ENCODE results near the gene PPID. TPM values are rescaled to one million over a fixed set of nuclear protein-coding genes. Genes with fewer than 3 reads are reported as not detected.
"Not testable (repeated sequence)": the region's sequence is repeated elsewhere in the genome, so short reads cannot be mapped to it uniquely, and the experiment has no call there.

The PPID gene
- total RNA-seq, 1 donor from 2014 or later, result 27.8 TPM

DNA sequence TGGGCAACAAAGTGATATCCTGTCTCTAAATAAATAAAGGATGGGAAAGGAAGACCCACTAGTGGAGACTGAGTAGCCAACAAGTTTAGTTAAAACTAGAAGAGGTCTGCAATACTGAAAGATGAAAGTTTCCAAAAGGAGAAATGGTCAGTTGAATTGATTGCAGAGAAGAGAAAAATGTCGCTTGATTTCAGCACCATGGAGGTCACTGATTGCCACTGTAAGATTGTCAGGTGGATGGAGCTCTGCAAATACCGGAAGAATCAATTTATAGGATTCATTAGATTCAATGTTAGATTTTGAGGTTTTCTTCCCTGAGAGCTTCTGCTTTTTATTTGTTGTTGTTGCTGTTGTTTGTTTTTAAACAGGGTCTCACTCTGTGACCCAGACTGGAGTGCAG lies 40.3 kb upstream of the PPID start:
- DNase-seq (ENCODE audit: low read depth), result no peak
- H3K79me2 ChIP-seq (ENCODE audit: insufficient read depth, low read length), result no peaks in the 10 kb centered on the region
- no peak overlapping the region for H3K4me3 ChIP-seq (ENCODE audit: insufficient read depth, low read depth, low read length)
- no peak overlapping the region for H3K9ac ChIP-seq (ENCODE audit: low read length)
- H3K36me3 ChIP-seq (ENCODE audit: insufficient read depth, low read length), result no peaks in the 10 kb centered on the region
- FAIRE-seq, result no peak
- TF ChIP-seq EZH2 (IDR thresholded peaks at IDR 0.05; ENCODE audit: insufficient read depth, low read length), result no peak
- TF ChIP-seq, protein P1, sequence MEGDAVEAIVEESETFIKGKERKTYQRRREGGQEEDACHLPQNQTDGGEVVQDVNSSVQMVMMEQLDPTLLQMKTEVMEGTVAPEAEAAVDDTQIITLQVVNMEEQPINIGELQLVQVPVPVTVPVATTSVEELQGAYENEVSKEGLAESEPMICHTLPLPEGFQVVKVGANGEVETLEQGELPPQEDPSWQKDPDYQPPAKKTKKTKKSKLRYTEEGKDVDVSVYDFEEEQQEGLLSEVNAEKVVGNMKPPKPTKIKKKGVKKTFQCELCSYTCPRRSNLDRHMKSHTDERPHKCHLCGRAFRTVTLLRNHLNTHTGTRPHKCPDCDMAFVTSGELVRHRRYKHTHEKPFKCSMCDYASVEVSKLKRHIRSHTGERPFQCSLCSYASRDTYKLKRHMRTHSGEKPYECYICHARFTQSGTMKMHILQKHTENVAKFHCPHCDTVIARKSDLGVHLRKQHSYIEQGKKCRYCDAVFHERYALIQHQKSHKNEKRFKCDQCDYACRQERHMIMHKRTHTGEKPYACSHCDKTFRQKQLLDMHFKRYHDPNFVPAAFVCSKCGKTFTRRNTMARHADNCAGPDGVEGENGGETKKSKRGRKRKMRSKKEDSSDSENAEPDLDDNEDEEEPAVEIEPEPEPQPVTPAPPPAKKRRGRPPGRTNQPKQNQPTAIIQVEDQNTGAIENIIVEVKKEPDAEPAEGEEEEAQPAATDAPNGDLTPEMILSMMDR (IDR thresholded peaks at IDR 0.05; ENCODE audit: insufficient read depth, low read depth, low read length), result no peak
- no peak overlapping the region for H3K4me2 ChIP-seq (ENCODE audit: low read length)
- no peak overlapping the region for H2AFZ ChIP-seq (ENCODE audit: low read depth, low read length)
- no peaks in the 10 kb centered on the region for H4K20me1 ChIP-seq (ENCODE audit: insufficient read depth, low read length)
- Mint-ChIP-seq H3K27ac (ENCODE audit: unreplicated experiment) (no peak overlapping the region), H3K36me3 (ENCODE audit: low read depth, unreplicated experiment) (no peaks in the 10 kb centered on the region), H3K27me3 (ENCODE audit: low read depth, unreplicated experiment) (no peaks in the 10 kb centered on the region), H3K4me1 (ENCODE audit: low read depth, unreplicated experiment) (no peaks in the 10 kb centered on the region), H3K4me3 (ENCODE audit: unreplicated experiment) (no peak overlapping the region), H3K9me3 (ENCODE audit: unreplicated experiment) (peaks cover 2% of the 10 kb centered on the region)
- no peaks in the 10 kb centered on the region for H3K27me3 ChIP-seq (ENCODE audit: insufficient read depth, low read length)
- H3K4me1 ChIP-seq (ENCODE audit: insufficient read depth, low read length), result peaks cover 2% of the 10 kb centered on the region
- H3K27ac ChIP-seq (ENCODE audit: low read depth, low read length), result no peak overlapping the region
- H3K9me3 ChIP-seq (ENCODE audit: insufficient read depth, low read depth, low read length), result no peaks in the 10 kb centered on the region

DNA sequence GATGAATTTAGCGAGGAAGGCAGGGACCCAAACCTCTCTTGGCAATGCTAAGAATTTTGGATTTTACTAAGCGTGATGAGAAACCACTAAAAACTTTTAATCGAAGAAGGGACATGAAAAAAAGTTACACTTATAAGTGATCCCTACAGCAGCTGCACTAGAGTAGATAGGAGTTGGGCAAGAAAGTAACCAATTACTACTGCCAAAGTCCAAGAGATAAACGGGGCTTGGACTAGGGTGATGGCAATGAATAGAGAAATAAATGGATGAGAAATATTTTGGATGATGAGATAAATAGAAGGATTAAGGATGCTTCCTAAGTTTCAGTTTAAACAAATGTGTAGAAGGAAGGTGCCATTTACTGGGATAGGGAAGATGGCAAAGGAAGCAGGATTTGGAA lies 39.4 kb upstream of the PPID start:
- Histone ChIP-seq H3K27ac (ENCODE audit: low read depth, low read length) (no peak overlapping the region), H3K4me3 (ENCODE audit: insufficient read depth, low read depth, low read length) (no peak overlapping the region), H3K36me3 (ENCODE audit: insufficient read depth, low read length) (no peaks in the 10 kb centered on the region), H3K9ac (ENCODE audit: low read length) (no peak overlapping the region), H4K20me1 (ENCODE audit: insufficient read depth, low read length) (no peaks in the 10 kb centered on the region), H3K79me2 (ENCODE audit: insufficient read depth, low read length) (no peaks in the 10 kb centered on the region), H2AFZ (ENCODE audit: low read depth, low read length) (no peak overlapping the region), H3K4me1 (ENCODE audit: insufficient read depth, low read length) (peaks cover 2% of the 10 kb centered on the region), H3K9me3 (ENCODE audit: insufficient read depth, low read depth, low read length) (no peaks in the 10 kb centered on the region), H3K4me2 (ENCODE audit: low read length) (no peak overlapping the region), H3K27me3 (ENCODE audit: insufficient read depth, low read length) (no peaks in the 10 kb centered on the region)
- DNase-seq (ENCODE audit: low read depth), result no peak
- FAIRE-seq, result no peak
- Mint-ChIP-seq H3K4me1 (ENCODE audit: low read depth, unreplicated experiment) (no peaks in the 10 kb centered on the region), H3K9me3 (ENCODE audit: unreplicated experiment) (peaks cover 3% of the 10 kb centered on the region), H3K4me3 (ENCODE audit: unreplicated experiment) (no peak overlapping the region), H3K36me3 (ENCODE audit: low read depth, unreplicated experiment) (no peaks in the 10 kb centered on the region), H3K27ac (ENCODE audit: unreplicated experiment) (no peak overlapping the region), H3K27me3 (ENCODE audit: low read depth, unreplicated experiment) (no peaks in the 10 kb centered on the region)
- no peak for TF ChIP-seq EZH2 (IDR thresholded peaks at IDR 0.05; ENCODE audit: insufficient read depth, low read length)
- TF ChIP-seq, protein P1 (IDR thresholded peaks at IDR 0.05; ENCODE audit: insufficient read depth, low read depth, low read length), result no peak

DNA sequence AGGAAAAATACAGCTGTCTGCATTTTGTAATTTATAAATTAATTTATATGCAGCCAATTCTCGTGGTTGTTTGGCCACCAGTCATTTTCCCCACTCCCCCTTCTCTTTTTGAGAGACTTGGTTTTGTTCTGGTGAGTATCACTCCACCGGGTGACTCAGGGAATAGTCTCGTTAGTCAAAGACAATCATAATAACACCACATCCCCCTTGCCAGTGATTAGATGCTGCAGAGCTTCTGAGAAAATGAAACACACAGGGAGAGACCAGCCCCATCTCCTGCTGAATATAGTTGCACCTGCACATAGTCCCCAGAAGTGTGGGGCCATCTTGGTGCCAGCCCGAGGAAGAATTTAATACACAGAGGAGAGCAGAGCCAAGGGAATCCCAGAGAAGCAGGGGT lies 37.7 kb upstream of the PPID start:
- peak overlapping the region; percentile 61 for H3K4me2 ChIP-seq (ENCODE audit: low read length)
- no peaks in the 10 kb centered on the region for H3K4me1 Mint-ChIP-seq (ENCODE audit: low read depth, unreplicated experiment)
- no peaks in the 10 kb centered on the region for H4K20me1 ChIP-seq (ENCODE audit: insufficient read depth, low read length)
- peaks cover 5% of the 10 kb centered on the region for H3K9me3 Mint-ChIP-seq (ENCODE audit: unreplicated experiment)
- no peak overlapping the region for H3K27ac Mint-ChIP-seq (ENCODE audit: unreplicated experiment)
- no peaks in the 10 kb centered on the region for H3K27me3 Mint-ChIP-seq (ENCODE audit: low read depth, unreplicated experiment)
- no peaks in the 10 kb centered on the region for H3K36me3 Mint-ChIP-seq (ENCODE audit: low read depth, unreplicated experiment)
- H3K27ac ChIP-seq (ENCODE audit: low read depth, low read length), result no peak overlapping the region
- H3K4me3 Mint-ChIP-seq (ENCODE audit: unreplicated experiment), result no peak overlapping the region
- H3K9ac ChIP-seq (ENCODE audit: low read length), result no peak overlapping the region
- no peak for TF ChIP-seq EZH2 (IDR thresholded peaks at IDR 0.05; ENCODE audit: insufficient read depth, low read length)
- TF ChIP-seq, protein P1 (IDR thresholded peaks at IDR 0.05; ENCODE audit: insufficient read depth, low read depth, low read length), result no peak
- H3K27me3 ChIP-seq (ENCODE audit: insufficient read depth, low read length), result no peaks in the 10 kb centered on the region
- H3K4me1 ChIP-seq (ENCODE audit: insufficient read depth, low read length), result peaks cover 2% of the 10 kb centered on the region
- FAIRE-seq, result no peak
- no peaks in the 10 kb centered on the region for H3K79me2 ChIP-seq (ENCODE audit: insufficient read depth, low read length)
- DNase-seq (ENCODE audit: low read depth), result peak; percentile 82
- no peak overlapping the region for H2AFZ ChIP-seq (ENCODE audit: low read depth, low read length)
- no peak overlapping the region for H3K4me3 ChIP-seq (ENCODE audit: insufficient read depth, low read depth, low read length)
- no peaks in the 10 kb centered on the region for H3K36me3 ChIP-seq (ENCODE audit: insufficient read depth, low read length)
- no peaks in the 10 kb centered on the region for H3K9me3 ChIP-seq (ENCODE audit: insufficient read depth, low read depth, low read length)

DNA sequence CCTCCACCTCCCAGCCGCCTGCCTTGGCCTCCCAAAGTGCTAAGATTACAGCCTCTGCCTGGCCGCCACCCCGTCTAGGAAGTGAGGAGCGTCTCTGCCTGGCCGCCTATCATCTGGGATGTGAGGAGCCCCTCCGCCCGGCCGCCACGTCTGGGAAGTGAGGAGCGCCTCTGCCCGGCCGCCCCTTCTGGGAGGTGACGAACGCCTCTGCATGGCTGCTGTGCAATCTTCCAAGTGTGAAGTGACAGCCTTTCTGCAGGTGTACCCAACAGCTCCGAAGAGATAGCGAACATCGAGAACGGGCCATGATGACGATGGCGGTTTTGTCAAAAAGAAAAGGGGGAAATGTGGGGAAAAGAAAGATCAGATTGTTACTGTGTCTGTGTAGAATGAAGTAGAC lies 36.3 kb upstream of the PPID start:
- H3K36me3 Mint-ChIP-seq (ENCODE audit: low read depth, unreplicated experiment); H3K36me3 ChIP-seq (ENCODE audit: insufficient read depth, low read length); H3K4me3 Mint-ChIP-seq (ENCODE audit: unreplicated experiment); H3K79me2 ChIP-seq (ENCODE audit: insufficient read depth, low read length); H3K4me1 ChIP-seq (ENCODE audit: insufficient read depth, low read length); H4K20me1 ChIP-seq (ENCODE audit: insufficient read depth, low read length); H3K27ac Mint-ChIP-seq (ENCODE audit: unreplicated experiment); FAIRE-seq; H3K9me3 Mint-ChIP-seq (ENCODE audit: unreplicated experiment); H3K4me3 ChIP-seq (ENCODE audit: insufficient read depth, low read depth, low read length); H3K4me2 ChIP-seq (ENCODE audit: low read length); H3K27me3 Mint-ChIP-seq (ENCODE audit: low read depth, unreplicated experiment); H3K9me3 ChIP-seq (ENCODE audit: insufficient read depth, low read depth, low read length); DNase-seq (ENCODE audit: low read depth); H2AFZ ChIP-seq (ENCODE audit: low read depth, low read length); H3K27ac ChIP-seq (ENCODE audit: low read depth, low read length); H3K27me3 ChIP-seq (ENCODE audit: insufficient read depth, low read length); H3K9ac ChIP-seq (ENCODE audit: low read length); H3K4me1 Mint-ChIP-seq (ENCODE audit: low read depth, unreplicated experiment): not testable (repeated sequence)

Measured in astrocyte (in vitro differentiated cells and primary cell).